Sciatic nerve (tissue), 2 donors: ENCODE data around the gene CADPS2. TPM values are rescaled to one million over a fixed set of nuclear protein-coding genes. Genes with fewer than 3 reads are reported as not detected.

Source experiments
- ATAC-seq: fragments of 200-7000 bp; cut with Tn5 transposase; one replicate; pipeline ENCODE4 v1.9.1; 2020; ENCODE audit warnings: mild to moderate bottlenecking, moderate library complexity
- DNase-seq: peaks from one replicate; pipeline ENCODE4 v3.0.0-alpha.2; 2020; ENCODE audit warnings: low spot score
- intact Hi-C: fragments of 100-400 bp; cut with DNase I; formaldehyde crosslinking; loops from one replicate; pipeline ENCODE4 v1.14.2; 2022
- total RNA-seq: library from RNA; stranded (reverse); fragmentation: NEBNext Ultra II Directional; extraction: Animal tissue kit (Norgen Biotek cat#: 25700); gene quantifications from one replicate; pipeline ENCODE4 v1.2.1, GENCODE V29; 2021
- donor health status: DM: no; HTN: no; CAD: no.
- donor health status: DM: no; HTN: no; CAD: no.

CADPS2 gene
- total RNA-seq, 1 donor from 2014 or later: 11.0 TPM

- intact Hi-C loops: no loop called here
- no peak for DNase-seq
- ATAC-seq: peak; percentile 38
Observed at GRCh38 chr7:122802301-122802751, 83.9 kb downstream of the CADPS2 start.

DNA sequence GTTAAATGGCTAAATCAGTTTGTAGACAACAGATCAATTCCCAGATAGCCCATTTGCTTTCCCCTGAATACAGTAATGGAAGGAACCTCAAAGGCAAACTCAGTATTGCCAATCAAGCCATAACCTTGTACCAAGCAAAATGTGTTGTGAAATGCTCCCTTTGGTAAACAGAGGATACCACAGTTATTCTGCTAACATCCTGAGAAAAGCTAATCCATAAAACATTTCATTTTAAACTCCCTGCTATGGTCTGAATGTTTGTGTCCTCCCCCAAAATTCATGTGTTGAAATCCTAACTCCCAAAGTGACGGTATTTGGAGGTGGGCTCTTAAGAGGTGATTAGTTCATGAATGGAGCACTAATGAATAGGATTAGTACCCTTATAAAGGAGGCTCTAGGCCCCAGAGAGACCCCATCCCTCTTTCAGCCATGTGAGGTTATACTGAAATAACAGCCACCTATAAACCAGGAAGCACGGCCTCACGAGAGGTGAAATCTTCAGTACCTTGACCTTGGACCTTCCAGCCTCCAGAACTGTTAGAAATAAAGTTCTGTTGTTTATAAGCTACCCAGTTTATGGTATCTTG is 94.2 kb downstream of the CADPS2 start:
- DNase-seq (no peak), ATAC-seq (no peak)
- intact Hi-C loops: no loop called here

DNA sequence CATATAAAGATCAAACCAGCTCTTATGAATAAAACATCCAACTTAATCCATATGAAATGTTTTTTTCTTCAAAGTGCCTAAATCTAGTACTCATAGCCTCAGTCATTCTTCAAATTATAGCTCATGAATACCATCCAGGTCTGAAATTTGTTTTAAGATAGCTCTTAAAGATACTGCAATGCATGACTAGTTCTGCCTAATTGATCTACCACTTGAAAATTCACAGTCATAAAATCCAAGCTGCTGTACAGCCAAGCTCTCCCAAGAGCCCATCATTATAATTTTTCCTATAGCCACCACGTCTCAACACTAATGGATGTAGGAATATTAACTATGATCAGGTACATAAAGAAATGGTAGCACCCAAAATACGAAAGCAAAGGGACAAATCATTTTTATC is 95.7 kb downstream of the CADPS2 start:
- intact Hi-C loops: no loop called here
- DNase-seq: no peak
- no peak for ATAC-seq

DNA sequence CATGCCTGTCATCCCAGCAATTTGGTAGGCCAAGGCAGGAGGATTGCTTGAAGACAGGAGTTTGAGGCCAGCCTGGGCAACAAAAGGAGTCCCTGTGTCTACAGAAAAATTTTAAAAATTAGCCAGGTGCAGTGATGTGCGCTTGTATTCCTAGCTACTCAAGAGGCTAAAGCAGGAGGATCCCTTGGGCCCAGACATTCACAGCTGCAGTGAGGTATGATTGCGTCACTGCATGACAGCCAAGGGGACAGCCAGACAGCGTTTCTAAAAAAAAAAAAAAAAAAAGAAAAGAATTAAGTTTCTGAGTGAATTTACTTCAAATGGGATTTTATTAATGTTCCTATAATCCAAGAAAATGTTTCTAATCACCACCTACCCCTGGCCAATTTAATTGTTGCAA is 96.1 kb downstream of the CADPS2 start:
- intact Hi-C loops: no loop called here
- DNase-seq (no peak), ATAC-seq (peak; percentile 86)

- DNase-seq: no peak
- no peak for ATAC-seq
- intact Hi-C loops: no loop called here
Observed at GRCh38 chr7:122789156-122789555, 97.1 kb downstream of the CADPS2 start.

DNA sequence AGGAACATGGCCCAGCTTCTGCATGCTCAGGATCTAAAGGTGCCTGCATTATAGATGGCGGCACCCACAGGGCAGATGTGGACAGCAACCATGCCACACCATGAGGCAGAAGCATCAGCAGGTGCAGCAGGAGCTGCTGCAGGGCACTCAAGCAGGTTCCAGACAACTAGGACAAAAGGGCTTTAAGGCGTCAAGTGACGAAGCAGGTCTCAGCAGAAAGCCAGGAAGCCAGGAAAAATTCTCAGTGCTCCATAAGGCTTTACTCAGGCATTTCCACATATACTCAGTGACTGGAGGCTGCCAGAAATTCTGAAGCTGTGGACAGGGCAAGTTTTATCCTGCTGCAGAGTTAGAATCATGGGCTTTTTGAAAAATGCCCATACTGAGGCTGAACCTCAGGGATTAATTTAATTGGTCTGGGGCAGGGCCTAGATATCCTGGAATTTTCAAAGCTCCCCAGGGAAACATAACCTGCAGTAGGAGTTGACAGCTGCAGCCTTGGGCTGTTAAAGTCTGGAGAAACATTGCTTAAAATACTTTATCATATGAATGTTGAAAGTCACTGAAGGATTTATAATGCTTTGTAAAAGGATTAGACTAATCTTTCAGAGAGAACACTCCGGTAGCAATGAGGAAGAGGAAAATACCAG is 115.4 kb downstream of the CADPS2 start:
- ATAC-seq (no peak), DNase-seq (no peak)
- intact Hi-C loops: no loop called here

GRCh38 chr7:122768827-122769226 is 117.4 kb downstream of the CADPS2 start:
- DNase-seq: no peak
- ATAC-seq: no peak
- intact Hi-C loops: no loop called here

GRCh38 chr7:122767339-122767738 is 118.9 kb downstream of the CADPS2 start:
- no peak for DNase-seq
- ATAC-seq: no peak
- intact Hi-C loops: no loop called here

GRCh38 chr7:122766593-122766992 is 119.7 kb downstream of the CADPS2 start:
- ATAC-seq: no peak
- intact Hi-C loops: no loop called here
- no peak for DNase-seq

- intact Hi-C loops: no loop called here
- ATAC-seq (no peak), DNase-seq (no peak)
Observed at GRCh38 chr7:122764902-122765301, 121.4 kb downstream of the CADPS2 start.

DNA sequence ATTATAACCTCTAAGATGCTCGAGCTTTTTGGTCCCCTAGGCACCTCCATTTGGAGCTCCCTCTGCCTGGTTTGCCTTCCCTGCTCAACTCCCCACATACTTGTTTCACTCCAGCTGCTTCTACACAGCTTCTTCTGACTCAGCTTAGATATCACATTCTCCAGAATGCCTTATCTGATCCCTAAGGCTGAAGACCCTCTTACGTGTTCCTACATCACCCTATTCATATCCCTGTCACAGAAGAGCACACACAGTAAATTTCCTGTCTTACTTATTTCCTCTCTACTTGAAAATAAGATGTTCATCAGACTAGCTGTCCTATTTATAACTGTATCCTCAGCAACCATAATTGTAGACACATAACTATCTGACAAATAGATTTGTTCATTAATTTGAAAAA is 122.2 kb downstream of the CADPS2 start:
- intact Hi-C loops: no loop called here
- DNase-seq: no peak
- ATAC-seq: no peak

DNA sequence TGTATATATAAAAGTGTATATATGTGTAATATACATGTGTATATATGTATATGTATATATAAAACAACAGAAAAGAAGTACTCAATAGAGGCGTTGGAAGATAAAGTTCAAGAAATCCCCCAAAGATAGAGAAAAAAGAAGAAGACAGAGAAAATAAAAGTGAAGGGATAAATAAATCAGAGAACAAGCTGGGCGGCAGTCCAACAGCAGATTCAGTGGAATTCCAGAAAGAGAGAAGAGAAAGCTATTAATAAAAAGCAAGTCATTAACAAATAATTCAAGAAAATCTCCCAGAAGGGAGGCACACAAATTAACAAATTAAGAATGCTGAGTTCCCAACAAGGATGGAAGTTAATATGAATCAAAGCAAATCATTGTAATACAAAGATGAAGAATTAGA is 124.2 kb downstream of the CADPS2 start:
- ATAC-seq (no peak), DNase-seq (no peak)
- intact Hi-C loops: no loop called here

DNA sequence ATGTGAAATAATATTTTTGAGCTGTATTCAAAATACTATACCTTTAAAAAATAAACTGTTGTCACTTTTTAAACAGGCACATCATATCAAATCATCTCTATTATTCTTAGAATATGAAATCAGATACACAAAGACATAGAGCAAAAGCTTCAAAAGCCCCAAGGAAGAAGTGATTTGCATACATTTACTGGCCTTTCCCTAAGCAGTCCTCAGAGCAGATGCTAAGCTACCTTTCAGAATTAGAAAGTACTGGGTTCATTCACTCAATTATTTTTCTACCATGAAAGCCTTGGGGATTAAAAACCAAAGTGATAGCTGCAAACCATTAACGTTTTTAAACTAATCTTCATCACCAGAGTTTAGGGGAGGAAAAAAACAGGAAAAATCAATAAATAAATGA is 127.8 kb downstream of the CADPS2 start:
- DNase-seq (no peak), ATAC-seq (no peak)
- intact Hi-C loops: no loop called here

GRCh38 chr7:122756860-122757259 is 129.4 kb downstream of the CADPS2 start:
- ATAC-seq (no peak), DNase-seq (no peak)
- intact Hi-C loops: no loop called here

GRCh38 chr7:122755696-122756095 is 130.6 kb downstream of the CADPS2 start:
- intact Hi-C loops: no loop called here
- ATAC-seq: no peak

DNA sequence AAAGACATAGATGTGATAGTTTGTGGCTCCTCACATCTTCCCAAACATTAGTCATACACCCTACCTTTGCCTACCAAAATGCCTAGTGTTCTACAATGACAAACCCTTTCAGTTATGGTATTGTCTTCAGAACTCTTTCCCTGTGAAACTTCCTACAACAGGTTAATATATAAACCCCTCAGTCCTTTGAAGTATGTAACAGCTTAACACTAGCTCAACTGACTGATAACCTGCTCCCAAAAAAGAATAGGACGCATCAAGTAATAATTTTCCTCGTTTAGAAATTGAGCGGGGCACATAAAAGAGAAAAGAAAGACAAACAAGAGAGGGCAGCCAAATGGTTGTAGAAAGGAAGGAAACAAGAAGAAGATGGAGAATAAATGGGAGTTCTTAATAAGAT is 133.7 kb downstream of the CADPS2 start:
- DNase-seq: no peak
- no peak for ATAC-seq
- intact Hi-C loops: no loop called here

More at GRCh38 chr7:122755696-122756095, 130.6 kb downstream of the CADPS2 start:
- DNase-seq: no peak

- intact Hi-C loops: no loop called here
- ATAC-seq (no peak), DNase-seq (no peak)
Observed at GRCh38 chr7:122750389-122750788, 135.9 kb downstream of the CADPS2 start.

- DNase-seq (no peak), ATAC-seq (no peak)
- intact Hi-C loops: no loop called here
Observed at GRCh38 chr7:122748195-122748594, 138.1 kb downstream of the CADPS2 start.

GRCh38 chr7:122746948-122747347 is 139.3 kb downstream of the CADPS2 start:
- no peak for ATAC-seq
- intact Hi-C loops: no loop called here
- no peak for DNase-seq

DNA sequence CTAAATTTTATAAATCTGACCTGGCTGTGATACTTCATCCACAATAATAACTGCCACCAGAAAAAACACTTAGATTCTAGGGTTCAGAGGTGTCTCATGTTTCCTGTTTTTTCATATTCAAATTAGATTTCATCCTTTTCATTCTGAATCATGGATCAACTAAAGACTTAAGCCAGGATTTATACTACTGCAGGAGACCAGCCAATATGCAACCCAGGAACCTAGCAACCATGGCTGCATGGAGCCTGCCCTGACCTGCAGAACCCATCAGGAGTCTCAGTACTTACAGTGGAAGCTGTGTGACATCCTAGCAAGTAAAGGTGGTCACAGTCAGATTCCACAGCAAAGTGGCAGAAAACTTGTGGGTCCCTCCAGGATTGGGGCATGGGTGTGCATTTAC is 143.0 kb downstream of the CADPS2 start:
- no peak for ATAC-seq
- intact Hi-C loops: no loop called here
- no peak for DNase-seq

GRCh38 chr7:122738947-122739346 is 147.3 kb downstream of the CADPS2 start:
- no peak for ATAC-seq
- intact Hi-C loops: no loop called here

More at GRCh38 chr7:122738947-122739346, 147.3 kb downstream of the CADPS2 start:
- no peak for DNase-seq
